ENCODE measurements around the gene HAGH. TPM values are rescaled to one million over a fixed set of nuclear protein-coding genes. Genes with fewer than 3 reads are reported as not detected.
"Not testable (repeated sequence)": the region's sequence is repeated elsewhere in the genome, so short reads cannot be mapped to it uniquely, and the experiment has no call there.

HAGH gene
- polyA plus RNA-seq, 4 donors, result 49.4 to 167 (median 102) TPM

- H3K4me1 ChIP-seq (ENCODE audit: control insufficient read depth in 3 of 3, insufficient read depth in 2 of 3, low read depth in 1 of 3, low read length in 2 of 3), result no peaks in the 10 kb centered on the region
- no peak overlapping the region for H3K4me3 ChIP-seq (ENCODE audit: low read depth in 1 of 3, low read length in 3 of 3)
- no peaks in the 10 kb centered on the region for H3K9me3 ChIP-seq (ENCODE audit: control insufficient read depth in 2 of 2, insufficient read depth in 1 of 2, low read depth in 1 of 2, low read length in 1 of 2)
- FAIRE-seq (no peak), DNase-seq (no peak)
- 94 to 97% (median 96%) methylated on average over 16 of the region's 16 CpGs for WGBS, 3 donors
- H3K36me3 ChIP-seq (ENCODE audit: control insufficient read depth in 3 of 3, insufficient read depth in 2 of 3, low read depth in 1 of 3, low read length in 3 of 3), result peaks cover 4 to 58% (median 8%) of the 10 kb centered on the region in 3 donors
- H3K27me3 ChIP-seq (ENCODE audit: control insufficient read depth in 3 of 3, insufficient read depth in 3 of 3, low read length in 3 of 3), result no peaks in the 10 kb centered on the region
- H3K27ac ChIP-seq (ENCODE audit: low read depth in 1 of 3, low read length in 2 of 3), result no peak overlapping the region
Observed at GRCh38 chr16:1810106-1810505, 16.5 kb downstream of the HAGH start.

- H3K27me3 ChIP-seq (ENCODE audit: control insufficient read depth in 3 of 3, insufficient read depth in 3 of 3, low read length in 3 of 3), result no peaks in the 10 kb centered on the region
- no peak overlapping the region for H3K4me3 ChIP-seq (ENCODE audit: low read depth in 1 of 3, low read length in 3 of 3)
- 54 to 71% (median 59%) methylated on average over 22 to 28 of the region's 28 CpGs for WGBS, 3 donors
- peaks cover 4 to 61% (median 5%) of the 10 kb centered on the region in 3 donors for H3K36me3 ChIP-seq (ENCODE audit: control insufficient read depth in 3 of 3, insufficient read depth in 2 of 3, low read depth in 1 of 3, low read length in 3 of 3)
- H3K9me3 ChIP-seq (ENCODE audit: control insufficient read depth in 2 of 2, insufficient read depth in 1 of 2, low read depth in 1 of 2, low read length in 1 of 2), result no peaks in the 10 kb centered on the region
- peak; percentile 43 to 49 for DNase-seq
- no peak for FAIRE-seq
- no peak overlapping the region for H3K27ac ChIP-seq (ENCODE audit: low read depth in 1 of 3, low read length in 2 of 3)
- H3K4me1 ChIP-seq (ENCODE audit: control insufficient read depth in 3 of 3, insufficient read depth in 2 of 3, low read depth in 1 of 3, low read length in 2 of 3), result no peaks in the 10 kb centered on the region
Observed at GRCh38 chr16:1809281-1809801, 17.3 kb downstream of the HAGH start.

GRCh38 chr16:1808691-1809090, 17.9 kb downstream of the HAGH start:
- DNase-seq, result no peak
- Histone ChIP-seq H3K9me3 (ENCODE audit: control insufficient read depth in 2 of 2, insufficient read depth in 1 of 2, low read depth in 1 of 2, low read length in 1 of 2) (no peaks in the 10 kb centered on the region), H3K27me3 (ENCODE audit: control insufficient read depth in 3 of 3, insufficient read depth in 3 of 3, low read length in 3 of 3) (no peaks in the 10 kb centered on the region), H3K27ac (ENCODE audit: low read depth in 1 of 3, low read length in 2 of 3) (no peak overlapping the region), H3K4me1 (ENCODE audit: control insufficient read depth in 3 of 3, insufficient read depth in 2 of 3, low read depth in 1 of 3, low read length in 2 of 3) (no peaks in the 10 kb centered on the region), H3K36me3 (ENCODE audit: control insufficient read depth in 3 of 3, insufficient read depth in 2 of 3, low read depth in 1 of 3, low read length in 3 of 3) (peaks cover 4 to 59% (median 5%) of the 10 kb centered on the region in 3 donors), H3K4me3 (ENCODE audit: low read depth in 1 of 3, low read length in 3 of 3) (no peak overlapping the region)
- 81 to 85% (median 81%) methylated on average over 18 of the region's 18 CpGs for WGBS, 3 donors
- FAIRE-seq, result no peak

GRCh38 chr16:1807626-1808025, 19.0 kb downstream of the HAGH start:
- no peak for DNase-seq
- Histone ChIP-seq H3K27me3 (ENCODE audit: control insufficient read depth in 3 of 3, insufficient read depth in 3 of 3, low read length in 3 of 3) (no peaks in the 10 kb centered on the region), H3K36me3 (ENCODE audit: control insufficient read depth in 3 of 3, insufficient read depth in 2 of 3, low read depth in 1 of 3, low read length in 3 of 3) (peaks cover 4 to 53% (median 5%) of the 10 kb centered on the region in 3 donors), H3K27ac (ENCODE audit: low read depth in 1 of 3, low read length in 2 of 3) (no peak overlapping the region), H3K9me3 (ENCODE audit: control insufficient read depth in 2 of 2, insufficient read depth in 1 of 2, low read depth in 1 of 2, low read length in 1 of 2) (no peaks in the 10 kb centered on the region), H3K4me3 (ENCODE audit: low read depth in 1 of 3, low read length in 3 of 3) (no peak overlapping the region), H3K4me1 (ENCODE audit: control insufficient read depth in 3 of 3, insufficient read depth in 2 of 3, low read depth in 1 of 3, low read length in 2 of 3) (no peaks in the 10 kb centered on the region)
- WGBS, 3 donors, result 87 to 90% (median 88%) methylated on average over 10 of the region's 10 CpGs
- FAIRE-seq, result no peak

- 81 to 84% (median 82%) methylated on average over 10 of the region's 10 CpGs for WGBS, 3 donors
- Histone ChIP-seq H3K4me1 (ENCODE audit: control insufficient read depth in 3 of 3, insufficient read depth in 2 of 3, low read depth in 1 of 3, low read length in 2 of 3) (no peaks in the 10 kb centered on the region), H3K36me3 (ENCODE audit: control insufficient read depth in 3 of 3, insufficient read depth in 2 of 3, low read depth in 1 of 3, low read length in 3 of 3) (peaks cover 0 to 11% (median 0%) of the 10 kb centered on the region in 3 donors), H3K27ac (ENCODE audit: low read depth in 1 of 3, low read length in 2 of 3) (no peak overlapping the region), H3K4me3 (ENCODE audit: low read depth in 1 of 3, low read length in 3 of 3) (no peak overlapping the region), H3K27me3 (ENCODE audit: control insufficient read depth in 3 of 3, insufficient read depth in 3 of 3, low read length in 3 of 3) (no peaks in the 10 kb centered on the region), H3K9me3 (ENCODE audit: control insufficient read depth in 2 of 2, insufficient read depth in 1 of 2, low read depth in 1 of 2, low read length in 1 of 2) (peaks cover 0 to 27% of the 10 kb centered on the region in 2 donors)
- FAIRE-seq (no peak), DNase-seq (no peak)
Observed at GRCh38 chr16:1800701-1801100, 25.9 kb downstream of the HAGH start.

GRCh38 chr16:1799263-1799662, 27.4 kb downstream of the HAGH start:
- not testable (repeated sequence) for FAIRE-seq; H3K4me3 ChIP-seq (ENCODE audit: low read depth in 1 of 3, low read length in 3 of 3); H3K36me3 ChIP-seq (ENCODE audit: control insufficient read depth in 3 of 3, insufficient read depth in 2 of 3, low read depth in 1 of 3, low read length in 3 of 3); H3K27me3 ChIP-seq (ENCODE audit: control insufficient read depth in 3 of 3, insufficient read depth in 3 of 3, low read length in 3 of 3); H3K27ac ChIP-seq (ENCODE audit: low read depth in 1 of 3, low read length in 2 of 3); DNase-seq
- Histone ChIP-seq H3K4me1 (ENCODE audit: control insufficient read depth in 3 of 3, insufficient read depth in 2 of 3, low read depth in 1 of 3, low read length in 2 of 3) (peaks cover 0 to 13% (median 0%) of the 10 kb centered on the region in 3 donors), H3K9me3 (ENCODE audit: control insufficient read depth in 2 of 2, insufficient read depth in 1 of 2, low read depth in 1 of 2, low read length in 1 of 2) (peaks cover 0 to 27% of the 10 kb centered on the region in 2 donors)
- WGBS, 3 donors, result 62 to 87% (median 74%) methylated on average over 5 of the region's 5 CpGs

- FAIRE-seq, result no peak
Observed at GRCh38 chr16:1794908-1795666, 31.5 kb downstream of the HAGH start.

GRCh38 chr16:1794221-1794871, 32.3 kb downstream of the HAGH start:
- Histone ChIP-seq H3K36me3 (ENCODE audit: control insufficient read depth in 3 of 3, insufficient read depth in 2 of 3, low read depth in 1 of 3, low read length in 3 of 3) (peaks cover 0 to 32% (median 4%) of the 10 kb centered on the region in 3 donors), H3K4me1 (ENCODE audit: control insufficient read depth in 3 of 3, insufficient read depth in 2 of 3, low read depth in 1 of 3, low read length in 2 of 3) (peaks cover 0 to 22% (median 0%) of the 10 kb centered on the region in 3 donors), H3K27me3 (ENCODE audit: control insufficient read depth in 3 of 3, insufficient read depth in 3 of 3, low read length in 3 of 3) (no peaks in the 10 kb centered on the region), H3K4me3 (ENCODE audit: low read depth in 1 of 3, low read length in 3 of 3) (peak overlapping the region in 1 of 3 donors; percentile 29), H3K9me3 (ENCODE audit: control insufficient read depth in 2 of 2, insufficient read depth in 1 of 2, low read depth in 1 of 2, low read length in 1 of 2) (peaks cover 0 to 21% of the 10 kb centered on the region in 2 donors), H3K27ac (ENCODE audit: low read depth in 1 of 3, low read length in 2 of 3) (peak overlapping the region in 1 of 3 donors; percentile 33)
- 18 to 52% (median 33%) methylated on average over 15 to 18 of the region's 18 CpGs for whole genome bisulfite sequencing, 3 donors
- peak in 1 of 2 donors; percentile 57 for DNase-seq
- no peak for FAIRE-seq

More at GRCh38 chr16:1794908-1795666, 31.5 kb downstream of the HAGH start:
- Histone ChIP-seq H3K9me3 (ENCODE audit: control insufficient read depth in 2 of 2, insufficient read depth in 1 of 2, low read depth in 1 of 2, low read length in 1 of 2) (peaks cover 0 to 27% of the 10 kb centered on the region in 2 donors), H3K4me1 (ENCODE audit: control insufficient read depth in 3 of 3, insufficient read depth in 2 of 3, low read depth in 1 of 3, low read length in 2 of 3) (peaks cover 0 to 22% (median 0%) of the 10 kb centered on the region in 3 donors), H3K36me3 (ENCODE audit: control insufficient read depth in 3 of 3, insufficient read depth in 2 of 3, low read depth in 1 of 3, low read length in 3 of 3) (peaks cover 0 to 25% (median 4%) of the 10 kb centered on the region in 3 donors), H3K27me3 (ENCODE audit: control insufficient read depth in 3 of 3, insufficient read depth in 3 of 3, low read length in 3 of 3) (no peaks in the 10 kb centered on the region), H3K27ac (ENCODE audit: low read depth in 1 of 3, low read length in 2 of 3) (peak overlapping the region in 1 of 3 donors; percentile 48), H3K4me3 (ENCODE audit: low read depth in 1 of 3, low read length in 3 of 3) (peak overlapping the region in 1 of 3 donors; percentile 29)
- peak in 1 of 2 donors; percentile 40 for DNase-seq
- 63 to 79% (median 66%) methylated on average over 21 to 32 of the region's 32 CpGs for WGBS, 3 donors
